Measurements from ENCODE around the gene GYS2.

- TF ChIP-seq CTCF (IDR thresholded peaks at IDR 0.05): no peak
- no peak for TF ChIP-seq POLR2A (IDR thresholded peaks at IDR 0.05)
These were observed 28.2 kb downstream of the GYS2 start for GRCh38 chr12:21576431-21576830.

All from uterus (tissue), 2 donors.